Mucosa of rectum (tissue), 2 donors: ENCODE results near the gene COL16A1.

ENCODE experiments used
- H3K27ac ChIP-seq, 2 donors: one replicate each; pipeline ENCODE4 v1.7.0; 2013; ENCODE audit warnings: inconsistent platforms in 2 of 2, low read depth in 2 of 2, low read length in 2 of 2
- H3K27me3 ChIP-seq, 2 donors: one replicate each; pipeline ENCODE4 v1.7.0; 2013; ENCODE audit warnings: low read length in 2 of 2; ENCODE audit not compliant: control insufficient read depth in 2 of 2, insufficient read depth in 2 of 2
- H3K36me3 ChIP-seq, 2 donors: one replicate each; pipeline ENCODE4 v1.7.0; 2013; ENCODE audit warnings: low read length in 2 of 2; ENCODE audit not compliant: control insufficient read depth in 2 of 2, insufficient read depth in 2 of 2
- H3K4me1 ChIP-seq, 2 donors: one replicate each; pipeline ENCODE4 v1.7.0; 2013; ENCODE audit warnings: low read length in 2 of 2, mild to moderate bottlenecking in 1 of 2; ENCODE audit not compliant: control insufficient read depth in 2 of 2, insufficient read depth in 2 of 2
- H3K4me3 ChIP-seq, 2 donors: one replicate each; pipeline ENCODE4 v1.7.0; 2013; ENCODE audit warnings: low read length in 2 of 2
- H3K9ac ChIP-seq, 2 donors: one replicate each; pipeline ENCODE4 v1.7.0; 2013; ENCODE audit warnings: low read length in 2 of 2, low read depth in 1 of 2, mild to moderate bottlenecking in 1 of 2
- H3K9me3 ChIP-seq, 2 donors: one replicate each; pipeline ENCODE4 v1.7.0; 2013; ENCODE audit warnings: low read length in 2 of 2; ENCODE audit not compliant: control insufficient read depth in 2 of 2
- donor health status: healthy.
- donor health status: Normal muscosa, but diverticular disease.

The COL16A1 gene

DNA sequence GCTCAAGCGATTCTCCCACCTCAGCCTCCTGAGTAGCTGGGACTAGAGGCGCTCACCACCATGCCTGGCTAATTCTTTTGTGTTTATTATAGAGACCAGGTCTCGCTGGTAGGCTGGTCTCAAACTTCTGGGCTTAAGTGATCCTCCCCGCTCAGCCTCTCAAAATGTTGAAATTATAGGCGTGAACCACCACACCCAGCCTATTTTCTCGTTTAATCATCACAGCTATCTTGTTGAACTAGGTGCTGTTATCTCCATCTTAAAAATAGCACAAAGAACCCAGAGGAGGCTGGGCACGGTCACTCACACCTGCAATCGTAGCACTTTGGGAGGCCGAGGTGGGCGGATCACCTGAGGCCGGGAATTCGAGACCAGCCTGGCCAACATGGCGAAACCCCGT is 28.1 kb downstream of the COL16A1 start:
- Histone ChIP-seq H3K27me3 (no peaks in the 10 kb centered on the region), H3K9me3 (no peaks in the 10 kb centered on the region), H3K27ac (no peak overlapping the region), H3K4me3 (no peak overlapping the region), H3K4me1 (peaks cover 0 to 2% of the 10 kb centered on the region in 2 donors), H3K9ac (no peak overlapping the region), H3K36me3 (no peaks in the 10 kb centered on the region)

DNA sequence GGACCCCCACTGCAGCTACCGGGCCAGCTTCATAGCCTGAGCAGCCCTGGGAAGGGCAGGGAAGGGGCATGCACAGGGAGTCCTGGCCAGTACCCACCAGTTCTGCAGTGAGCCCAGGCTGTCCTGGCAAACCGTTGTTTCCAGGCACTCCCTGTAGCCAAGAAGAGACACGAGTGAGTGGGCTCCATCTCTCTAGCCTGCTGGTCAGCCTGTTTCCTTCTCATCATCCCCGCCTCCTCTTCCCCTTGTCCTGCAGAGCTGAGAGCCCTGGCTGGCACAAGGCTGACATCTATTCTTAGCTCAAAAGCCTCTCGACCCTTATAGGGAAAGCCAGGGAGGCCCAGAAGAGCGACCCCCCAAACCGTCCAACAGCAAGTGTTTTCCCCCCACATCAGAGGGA is 28.7 kb downstream of the COL16A1 start:
- Histone ChIP-seq H3K27me3 (no peaks in the 10 kb centered on the region), H3K9me3 (no peaks in the 10 kb centered on the region), H3K4me1 (peaks cover 4 to 5% of the 10 kb centered on the region in 2 donors), H3K4me3 (no peak overlapping the region), H3K27ac (peak overlapping the region in 1 of 2 donors; percentile 16), H3K36me3 (no peaks in the 10 kb centered on the region), H3K9ac (no peak overlapping the region)

DNA sequence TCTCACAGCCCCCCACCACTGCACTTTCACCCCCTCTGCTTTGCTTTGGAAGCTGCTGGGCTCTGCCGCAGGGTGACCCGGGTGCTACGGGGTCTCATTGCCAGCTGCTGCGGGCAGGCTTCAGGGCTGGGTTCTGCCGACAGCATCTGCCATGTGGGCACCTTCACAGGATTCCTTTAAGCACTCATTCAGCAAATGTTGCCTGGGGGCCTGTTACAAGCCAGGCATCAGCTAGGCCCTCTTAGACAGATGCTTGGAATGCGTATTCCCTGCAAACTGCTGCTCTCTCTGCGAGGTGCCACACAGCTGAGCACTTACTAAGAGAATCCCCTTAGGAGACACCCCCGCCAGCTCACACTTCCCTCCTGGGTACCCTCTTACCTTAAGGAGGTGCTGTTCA is 29.2 kb downstream of the COL16A1 start:
- Histone ChIP-seq H3K9me3 (no peaks in the 10 kb centered on the region), H3K4me3 (no peak overlapping the region), H3K4me1 (peaks cover 9% of the 10 kb centered on the region in 2 donors), H3K27ac (peak overlapping the region in 1 of 2 donors; percentile 16), H3K9ac (no peak overlapping the region), H3K36me3 (no peaks in the 10 kb centered on the region), H3K27me3 (no peaks in the 10 kb centered on the region)

DNA sequence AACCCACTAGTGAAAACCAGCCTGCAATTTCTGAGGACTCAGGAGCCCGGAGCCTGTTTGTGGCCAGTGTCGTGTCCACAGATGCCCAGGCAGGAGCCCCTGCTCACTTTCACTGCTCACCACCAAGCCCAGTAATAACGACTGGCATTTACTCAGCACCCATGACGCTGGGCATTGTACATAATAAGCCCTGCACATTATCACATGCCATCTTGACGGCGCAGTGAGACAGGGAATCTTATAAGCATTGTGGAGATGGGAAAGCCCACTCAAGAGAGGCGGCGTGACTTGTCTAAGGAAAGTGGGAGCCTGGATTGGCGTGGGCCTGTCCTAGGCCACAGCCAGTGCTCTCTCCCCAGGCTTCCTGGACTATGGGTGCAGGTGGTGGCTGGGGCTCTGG is 30.4 kb downstream of the COL16A1 start:
- no peaks in the 10 kb centered on the region for H3K27me3 ChIP-seq
- H3K4me3 ChIP-seq: no peak overlapping the region
- no peaks in the 10 kb centered on the region for H3K36me3 ChIP-seq
- H3K9me3 ChIP-seq: no peaks in the 10 kb centered on the region
- H3K9ac ChIP-seq: no peak overlapping the region
- H3K27ac ChIP-seq: no peak overlapping the region
- peaks cover 16 to 18% of the 10 kb centered on the region in 2 donors for H3K4me1 ChIP-seq

DNA sequence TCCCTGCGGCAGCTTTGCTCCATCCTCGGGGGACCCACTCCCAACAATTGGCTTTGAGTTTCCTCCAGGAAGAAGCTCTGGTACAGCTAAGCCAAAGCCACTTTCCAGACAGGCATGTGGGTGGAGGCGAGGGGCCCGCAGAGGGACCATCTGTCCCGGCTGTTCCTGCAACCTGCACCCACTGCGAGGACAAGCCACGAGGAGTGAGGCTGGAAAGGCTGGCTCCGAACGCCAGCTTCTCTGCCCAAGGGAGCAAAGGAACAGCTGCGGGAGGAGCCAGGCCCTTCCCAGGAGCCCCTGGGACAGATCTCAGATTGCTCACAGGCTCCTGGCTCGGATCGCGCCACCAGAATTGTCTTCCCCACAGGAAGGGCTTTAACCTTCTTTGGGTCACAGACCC is 30.8 kb downstream of the COL16A1 start:
- H3K4me3 ChIP-seq: no peak overlapping the region
- peaks cover 16 to 19% of the 10 kb centered on the region in 2 donors for H3K4me1 ChIP-seq
- H3K9me3 ChIP-seq: no peaks in the 10 kb centered on the region
- no peaks in the 10 kb centered on the region for H3K36me3 ChIP-seq
- no peak overlapping the region for H3K27ac ChIP-seq
- no peaks in the 10 kb centered on the region for H3K27me3 ChIP-seq
- H3K9ac ChIP-seq: no peak overlapping the region

DNA sequence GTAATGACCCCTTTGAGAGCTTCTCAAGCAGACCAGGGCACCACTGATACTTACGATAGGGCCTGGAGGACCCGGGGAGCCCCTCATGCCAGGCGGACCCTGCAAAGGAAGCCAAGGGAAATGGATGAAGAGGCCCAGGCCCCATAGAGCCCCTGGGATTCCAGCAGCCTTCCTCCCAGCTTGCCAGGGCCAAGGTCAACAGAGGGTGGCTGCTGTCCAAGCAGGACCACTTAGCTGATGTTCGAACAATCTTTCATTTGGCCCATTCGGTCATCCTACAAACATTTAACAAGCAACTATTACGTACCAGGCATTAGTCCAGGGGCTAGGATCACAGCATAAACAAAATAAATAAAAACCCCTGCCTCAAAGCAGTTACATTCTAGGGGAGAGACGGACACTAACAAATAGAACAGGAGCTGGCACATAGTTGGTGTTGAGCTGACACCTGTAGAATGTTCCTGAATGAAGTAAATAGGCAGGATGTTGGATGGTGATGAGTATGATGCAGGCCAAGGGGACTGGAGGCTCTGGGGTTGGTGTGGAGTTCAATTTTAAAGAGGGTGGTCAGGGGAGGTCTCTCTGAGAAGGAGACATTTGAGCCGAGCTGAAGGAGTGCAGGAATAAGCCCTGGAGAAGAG is 32.1 kb downstream of the COL16A1 start:
- Histone ChIP-seq H3K9ac (no peak overlapping the region), H3K36me3 (no peaks in the 10 kb centered on the region), H3K4me3 (no peak overlapping the region), H3K9me3 (no peaks in the 10 kb centered on the region), H3K4me1 (peaks cover 22 to 32% of the 10 kb centered on the region in 2 donors), H3K27me3 (no peaks in the 10 kb centered on the region), H3K27ac (no peak overlapping the region)

DNA sequence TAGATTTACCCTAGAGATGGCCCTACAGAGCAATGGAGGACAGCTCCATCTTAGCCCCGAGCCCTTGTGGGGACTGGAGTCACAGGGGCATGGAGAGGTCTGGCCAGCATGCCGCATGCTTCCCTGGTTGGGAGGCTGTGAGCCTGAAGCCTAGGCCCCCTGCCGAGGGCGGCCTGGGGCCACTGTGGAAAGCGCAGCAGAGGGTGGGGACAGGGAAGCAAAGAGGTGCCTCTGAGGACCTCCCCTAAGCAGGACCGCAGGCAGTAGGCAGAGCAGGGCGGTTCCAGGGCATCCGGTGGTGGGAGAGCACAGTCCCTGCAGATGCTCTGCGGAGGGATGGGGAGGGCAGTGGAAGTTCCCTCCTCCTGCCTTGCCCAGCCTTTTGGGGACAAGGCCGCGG is 32.7 kb downstream of the COL16A1 start:
- Histone ChIP-seq H3K4me3 (no peak overlapping the region), H3K27ac (peak overlapping the region in 1 of 2 donors; percentile 88), H3K36me3 (no peaks in the 10 kb centered on the region), H3K27me3 (no peaks in the 10 kb centered on the region), H3K9me3 (no peaks in the 10 kb centered on the region), H3K9ac (no peak overlapping the region), H3K4me1 (peaks cover 27 to 36% of the 10 kb centered on the region in 2 donors)

DNA sequence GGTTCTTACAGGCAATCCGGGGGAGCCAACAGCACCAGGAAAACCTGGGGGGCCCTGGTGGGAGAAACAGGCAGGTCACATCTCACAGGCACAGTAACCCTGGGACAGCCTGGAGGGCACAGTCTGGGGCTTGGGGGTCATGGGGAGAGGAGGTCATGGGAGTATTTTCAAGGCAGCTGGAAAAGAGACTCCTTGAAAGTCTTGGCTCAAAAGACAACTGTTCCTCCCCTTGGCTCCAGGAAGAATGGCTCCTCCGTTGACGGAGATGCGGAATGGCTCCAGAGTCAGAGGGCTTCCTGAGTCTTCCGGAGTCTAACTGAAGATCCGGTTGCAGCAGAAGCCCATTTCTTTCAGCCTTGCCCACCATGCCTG is 33.2 kb downstream of the COL16A1 start:
- H3K4me1 ChIP-seq: peaks cover 32 to 40% of the 10 kb centered on the region in 2 donors
- peak overlapping the region; percentile 64 to 73 for H3K9ac ChIP-seq
- H3K36me3 ChIP-seq: no peaks in the 10 kb centered on the region
- H3K27ac ChIP-seq: peak overlapping the region; percentile 81 to 88
- no peaks in the 10 kb centered on the region for H3K27me3 ChIP-seq
- H3K4me3 ChIP-seq: peak overlapping the region; percentile 64 to 68
- H3K9me3 ChIP-seq: no peaks in the 10 kb centered on the region

DNA sequence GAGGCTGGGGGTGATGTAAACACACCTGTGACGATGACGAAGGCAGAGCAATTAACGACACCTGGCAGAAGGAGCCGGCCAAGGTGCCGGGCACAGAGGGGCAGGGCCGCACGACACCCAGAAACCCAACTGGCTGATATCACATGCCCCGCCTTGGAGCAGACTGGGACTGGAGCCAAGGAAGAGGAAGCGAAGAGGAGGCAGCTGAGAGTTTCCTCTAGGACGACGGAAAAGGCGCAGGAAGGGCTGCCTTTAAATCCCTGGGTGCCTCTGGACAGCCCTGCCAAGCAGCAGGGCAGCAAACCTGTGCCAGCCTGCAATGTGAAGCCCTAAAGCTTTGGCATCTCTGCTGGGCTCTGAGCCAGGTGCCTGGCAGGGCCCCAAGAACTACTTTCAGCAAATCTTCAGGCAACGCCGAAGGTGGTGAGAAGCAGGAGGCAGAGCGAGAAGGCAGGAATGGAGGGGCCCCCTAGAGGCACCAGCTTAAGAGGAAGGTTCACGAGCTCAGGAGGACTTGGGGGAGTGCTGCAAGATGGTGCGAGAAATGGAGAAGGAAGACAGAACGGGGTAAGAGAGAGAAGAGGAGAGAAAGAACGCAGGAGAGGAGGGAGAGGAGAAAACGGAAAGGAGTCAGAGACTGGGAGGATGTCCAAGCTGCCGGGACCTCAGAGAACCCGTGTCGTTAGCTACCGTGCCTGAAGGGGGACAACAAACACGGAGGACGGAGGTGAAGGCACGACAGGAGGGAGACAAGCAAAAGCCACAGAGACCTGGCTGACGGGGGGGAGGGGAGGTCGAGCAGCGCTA is 33.8 kb downstream of the COL16A1 start:
- Histone ChIP-seq H3K27me3 (no peaks in the 10 kb centered on the region), H3K27ac (peak overlapping the region; percentile 81 to 88), H3K9ac (peak overlapping the region; percentile 64 to 73), H3K4me1 (peaks cover 32 to 40% of the 10 kb centered on the region in 2 donors), H3K9me3 (no peaks in the 10 kb centered on the region), H3K4me3 (peak overlapping the region; percentile 64 to 68), H3K36me3 (no peaks in the 10 kb centered on the region)

DNA sequence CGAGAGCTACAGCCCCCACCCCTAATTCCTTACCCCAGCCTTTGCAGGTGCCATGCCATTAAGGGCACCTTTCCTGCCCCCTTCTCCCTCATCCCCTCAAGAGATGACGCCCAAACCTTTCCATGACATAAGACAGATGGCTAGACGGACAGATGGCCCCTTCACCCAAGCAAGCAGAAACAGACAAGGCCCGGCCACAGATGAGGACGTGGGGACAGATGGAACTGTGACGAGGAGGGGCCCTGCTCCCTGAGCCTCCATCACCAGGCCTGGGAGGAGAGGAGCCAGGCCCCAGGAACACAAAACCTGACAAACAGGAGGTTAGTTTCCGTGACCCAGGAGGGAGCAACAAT is 34.4 kb downstream of the COL16A1 start:
- no peaks in the 10 kb centered on the region for H3K36me3 ChIP-seq
- no peaks in the 10 kb centered on the region for H3K9me3 ChIP-seq
- H3K27me3 ChIP-seq: no peaks in the 10 kb centered on the region
- peaks cover 32 to 40% of the 10 kb centered on the region in 2 donors for H3K4me1 ChIP-seq
- peak overlapping the region in 1 of 2 donors; percentile 73 for H3K9ac ChIP-seq
- H3K27ac ChIP-seq: peak overlapping the region; percentile 81 to 88
- H3K4me3 ChIP-seq: peak overlapping the region in 1 of 2 donors; percentile 15
